ENCODE measurements around the gene BAG5.

DNA sequence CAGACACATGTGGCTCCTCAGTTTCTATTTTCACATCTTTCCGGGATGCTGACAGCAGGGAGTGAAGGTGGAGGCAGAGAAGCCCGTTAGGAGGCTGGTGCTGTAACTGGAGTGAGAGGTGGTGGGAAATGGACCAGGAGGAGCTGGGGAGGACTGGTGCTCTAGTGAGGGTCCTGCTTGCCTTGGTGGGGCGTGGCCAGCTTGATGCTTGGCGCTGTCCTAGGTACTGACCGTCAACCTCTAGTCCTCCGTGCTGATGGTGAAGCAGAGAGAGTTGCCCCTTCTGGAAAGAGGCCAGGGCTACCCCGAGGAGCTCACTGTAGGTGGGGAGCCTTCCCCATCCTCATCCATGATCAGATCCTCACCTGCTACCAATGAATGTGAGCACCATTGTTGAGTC lies 32.1 kb downstream of the BAG5 start:
- TF ChIP-seq, protein P1, sequence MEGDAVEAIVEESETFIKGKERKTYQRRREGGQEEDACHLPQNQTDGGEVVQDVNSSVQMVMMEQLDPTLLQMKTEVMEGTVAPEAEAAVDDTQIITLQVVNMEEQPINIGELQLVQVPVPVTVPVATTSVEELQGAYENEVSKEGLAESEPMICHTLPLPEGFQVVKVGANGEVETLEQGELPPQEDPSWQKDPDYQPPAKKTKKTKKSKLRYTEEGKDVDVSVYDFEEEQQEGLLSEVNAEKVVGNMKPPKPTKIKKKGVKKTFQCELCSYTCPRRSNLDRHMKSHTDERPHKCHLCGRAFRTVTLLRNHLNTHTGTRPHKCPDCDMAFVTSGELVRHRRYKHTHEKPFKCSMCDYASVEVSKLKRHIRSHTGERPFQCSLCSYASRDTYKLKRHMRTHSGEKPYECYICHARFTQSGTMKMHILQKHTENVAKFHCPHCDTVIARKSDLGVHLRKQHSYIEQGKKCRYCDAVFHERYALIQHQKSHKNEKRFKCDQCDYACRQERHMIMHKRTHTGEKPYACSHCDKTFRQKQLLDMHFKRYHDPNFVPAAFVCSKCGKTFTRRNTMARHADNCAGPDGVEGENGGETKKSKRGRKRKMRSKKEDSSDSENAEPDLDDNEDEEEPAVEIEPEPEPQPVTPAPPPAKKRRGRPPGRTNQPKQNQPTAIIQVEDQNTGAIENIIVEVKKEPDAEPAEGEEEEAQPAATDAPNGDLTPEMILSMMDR (IDR thresholded peaks at IDR 0.05), result no peak
- no peak for TF ChIP-seq POLR2A (IDR thresholded peaks at IDR 0.05)
- no peak for TF ChIP-seq EP300 (IDR thresholded peaks at IDR 0.05)

Data from sigmoid colon (tissue), 4 donors.